ENCODE results near the gene HOXB4. TPM values are rescaled to one million over a fixed set of nuclear protein-coding genes. Genes with fewer than 3 reads are reported as not detected.

HOXB4 gene
- total RNA-seq, 1 experiment from 2014 or later: 9.7 TPM

DNA sequence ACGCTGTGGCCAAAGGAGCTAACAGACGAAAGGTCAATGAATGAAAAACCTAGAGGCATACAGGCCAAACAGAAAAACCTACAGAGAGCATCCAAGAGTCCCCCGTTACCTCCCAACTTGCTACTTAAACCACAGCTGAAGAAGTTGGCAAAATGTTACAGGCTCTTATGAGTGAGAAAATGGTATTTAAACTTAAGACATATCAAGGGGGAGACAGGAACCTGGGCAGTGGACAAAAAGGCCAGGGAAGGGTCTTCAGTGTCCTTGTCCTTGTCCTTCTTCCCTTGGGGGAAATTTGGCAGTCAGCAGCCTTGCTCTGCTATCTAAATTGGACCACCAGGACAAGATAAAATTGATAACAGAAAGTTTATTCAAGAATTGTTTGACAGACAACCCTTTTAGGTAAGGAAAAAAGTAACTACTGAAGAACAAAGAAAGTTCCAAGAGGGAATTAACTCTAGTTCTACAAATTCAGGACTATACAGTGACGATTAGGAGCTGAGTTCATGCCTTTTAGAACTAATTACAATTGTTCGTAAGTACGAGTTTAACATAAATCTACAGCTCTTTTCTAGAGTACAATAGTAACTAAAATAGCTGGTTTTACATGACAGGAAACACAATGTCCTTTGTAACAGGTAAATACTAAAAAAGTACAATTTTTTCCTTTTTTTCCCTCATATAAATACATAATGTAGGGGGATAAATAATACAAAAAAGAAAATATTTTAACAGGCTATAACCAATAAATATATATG is 29.4 kb downstream of the HOXB4 start:
- BruUV-seq (replicated peaks): no TSS peak
- CTCF ChIA-PET: no interaction called here
- Histone ChIP-seq H3K9me3 (ENCODE audit: low read depth, low read length, poor library complexity, severe bottlenecking) (no peaks in the 10 kb centered on the region), H3K36me3 (ENCODE audit: insufficient read depth, low read length, poor library complexity, severe bottlenecking) (peaks cover 28% of the 10 kb centered on the region), H3K27ac (ENCODE audit: low read depth, low read length, poor library complexity, severe bottlenecking) (peak overlapping the region; percentile 95), H3K4me3 (ENCODE audit: low read depth, low read length, poor library complexity, severe bottlenecking) (no peak overlapping the region), H3K4me1 (ENCODE audit: insufficient read depth, low read length, poor library complexity, severe bottlenecking) (peaks cover 52% of the 10 kb centered on the region), H3K27me3 (replicated peaks; ENCODE audit: insufficient read depth, low read depth, low read length, poor library complexity) (no peaks in the 10 kb centered on the region)
- intact Hi-C loops (cut with micrococcal nuclease; ENCODE audit: unreplicated experiment): no loop called here
- no peak for DNase-seq (ENCODE audit: low spot score)
- no peak for TF ChIP-seq EZH2 (IDR thresholded peaks at IDR 0.05; ENCODE audit: borderline replicate concordance, low read depth, low read length, poor library complexity, severe bottlenecking)
- TF ChIP-seq, protein P1, sequence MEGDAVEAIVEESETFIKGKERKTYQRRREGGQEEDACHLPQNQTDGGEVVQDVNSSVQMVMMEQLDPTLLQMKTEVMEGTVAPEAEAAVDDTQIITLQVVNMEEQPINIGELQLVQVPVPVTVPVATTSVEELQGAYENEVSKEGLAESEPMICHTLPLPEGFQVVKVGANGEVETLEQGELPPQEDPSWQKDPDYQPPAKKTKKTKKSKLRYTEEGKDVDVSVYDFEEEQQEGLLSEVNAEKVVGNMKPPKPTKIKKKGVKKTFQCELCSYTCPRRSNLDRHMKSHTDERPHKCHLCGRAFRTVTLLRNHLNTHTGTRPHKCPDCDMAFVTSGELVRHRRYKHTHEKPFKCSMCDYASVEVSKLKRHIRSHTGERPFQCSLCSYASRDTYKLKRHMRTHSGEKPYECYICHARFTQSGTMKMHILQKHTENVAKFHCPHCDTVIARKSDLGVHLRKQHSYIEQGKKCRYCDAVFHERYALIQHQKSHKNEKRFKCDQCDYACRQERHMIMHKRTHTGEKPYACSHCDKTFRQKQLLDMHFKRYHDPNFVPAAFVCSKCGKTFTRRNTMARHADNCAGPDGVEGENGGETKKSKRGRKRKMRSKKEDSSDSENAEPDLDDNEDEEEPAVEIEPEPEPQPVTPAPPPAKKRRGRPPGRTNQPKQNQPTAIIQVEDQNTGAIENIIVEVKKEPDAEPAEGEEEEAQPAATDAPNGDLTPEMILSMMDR (conservative IDR thresholded peaks at IDR 0.05; ENCODE audit: low read depth, low read length): no peak
- POLR2A ChIA-PET (ENCODE audit: low non-redundant PET): no interaction called here

DNA sequence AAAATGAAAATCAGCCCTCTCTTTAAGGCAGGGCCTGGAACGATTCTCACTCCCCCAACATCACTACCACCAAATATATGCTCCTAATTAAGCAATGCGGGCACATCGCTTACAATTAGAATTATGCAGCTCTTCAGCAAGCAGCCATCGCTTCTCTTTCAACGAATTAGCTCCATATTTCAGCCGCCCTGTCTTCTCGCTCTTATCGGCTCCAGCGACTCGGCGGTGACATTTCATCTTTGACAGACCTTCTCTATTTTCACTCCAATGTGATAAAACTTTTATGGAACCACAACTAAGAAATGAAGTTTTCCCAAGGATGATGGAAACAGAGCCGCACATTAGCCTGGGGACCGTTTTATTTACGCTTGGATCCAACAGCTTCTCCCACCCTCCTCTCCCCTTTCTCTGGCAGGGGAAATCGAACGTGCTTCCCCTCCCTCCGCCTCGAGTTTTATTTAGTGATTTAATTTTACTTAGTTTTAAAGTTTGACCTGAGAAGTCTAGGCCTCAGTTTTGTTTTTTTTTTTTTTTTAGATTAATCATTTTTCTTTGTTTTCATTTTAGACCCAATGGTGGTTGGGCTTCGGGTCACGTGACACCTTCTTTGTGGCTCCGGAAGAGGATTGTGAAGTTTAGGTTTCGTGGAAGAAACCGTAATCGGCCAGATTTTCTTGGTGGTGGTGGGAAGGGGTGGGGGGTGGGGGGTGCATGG is 30.2 kb downstream of the HOXB4 start:
- H3K36me3 ChIP-seq (ENCODE audit: insufficient read depth, low read length, poor library complexity, severe bottlenecking): peaks cover 29% of the 10 kb centered on the region
- H3K27me3 ChIP-seq (replicated peaks; ENCODE audit: insufficient read depth, low read depth, low read length, poor library complexity): no peaks in the 10 kb centered on the region
- H3K27ac ChIP-seq (ENCODE audit: low read depth, low read length, poor library complexity, severe bottlenecking): peak overlapping the region; percentile 95
- POLR2A ChIA-PET (ENCODE audit: low non-redundant PET): interaction anchor here (0.6 kb wide), 1 partner anchor 27 kb away, joined by 9 read pairs; no protein-coding TSS in a partner anchor
- no TSS peak for BruUV-seq (replicated peaks)
- DNase-seq (ENCODE audit: low spot score): no peak
- TF ChIP-seq, protein P1 (conservative IDR thresholded peaks at IDR 0.05; ENCODE audit: low read depth, low read length): no peak
- TF ChIP-seq EZH2 (IDR thresholded peaks at IDR 0.05; ENCODE audit: borderline replicate concordance, low read depth, low read length, poor library complexity, severe bottlenecking): no peak
- CTCF ChIA-PET: interaction anchor here (0.6 kb wide), 1 partner anchor 410 kb away, joined by 3 read pairs; no protein-coding TSS in a partner anchor
- H3K4me3 ChIP-seq (ENCODE audit: low read depth, low read length, poor library complexity, severe bottlenecking): peak overlapping the region; percentile 22
- H3K4me1 ChIP-seq (ENCODE audit: insufficient read depth, low read length, poor library complexity, severe bottlenecking): peaks cover 48% of the 10 kb centered on the region
- H3K9me3 ChIP-seq (ENCODE audit: low read depth, low read length, poor library complexity, severe bottlenecking): no peaks in the 10 kb centered on the region
- intact Hi-C loops (cut with micrococcal nuclease; ENCODE audit: unreplicated experiment): no loop called here

DNA sequence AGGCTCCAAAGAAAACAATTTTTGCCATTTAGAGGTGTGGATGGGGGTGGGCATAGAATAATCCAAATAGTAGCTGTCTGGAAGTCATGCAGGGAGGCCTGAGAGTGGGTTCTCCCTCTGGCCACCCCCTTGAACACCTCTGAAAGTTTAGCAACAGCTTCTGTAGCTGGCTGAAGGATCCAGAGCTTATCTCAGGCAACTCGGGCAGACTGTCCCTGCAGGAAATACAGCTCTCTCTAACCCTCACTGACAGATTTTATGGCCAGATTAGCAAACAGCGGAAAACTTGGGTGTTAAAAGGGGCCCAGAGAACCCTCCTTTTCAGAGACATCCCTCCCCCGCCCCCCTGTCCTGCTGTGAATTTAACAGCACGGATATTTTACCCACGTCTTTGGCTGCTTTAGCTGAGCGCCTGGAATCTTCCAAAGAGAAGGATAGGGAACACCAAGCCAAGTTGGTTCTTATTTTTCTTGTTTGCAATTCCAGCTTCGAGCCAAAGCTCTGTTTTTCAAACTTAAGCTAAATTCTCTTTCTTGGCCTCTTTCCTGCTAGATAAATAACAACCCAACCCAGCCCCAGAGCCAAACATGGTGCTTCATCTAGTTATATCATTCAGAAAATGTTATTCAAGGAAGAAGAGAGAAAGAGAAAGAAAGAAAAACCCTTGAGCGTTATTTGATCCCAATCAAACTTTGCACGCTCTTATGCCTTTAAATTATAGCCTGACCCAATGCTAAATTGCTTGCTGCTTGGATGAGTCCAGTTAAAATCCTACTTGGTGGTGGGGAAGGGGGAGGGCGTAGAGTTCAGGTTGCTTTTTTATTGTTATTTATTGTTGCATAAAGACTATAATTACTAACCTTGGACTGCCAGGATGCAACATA is 31.0 kb downstream of the HOXB4 start:
- ChIA-PET CTCF (interaction anchor here (0.6 to 1.0 kb wide), 2 partner anchors 9 to 410 kb away, joined by 3 read pairs; no protein-coding TSS in a partner anchor), POLR2A (ENCODE audit: low non-redundant PET) (interaction anchor here (0.6 to 0.7 kb wide), 3 partner anchors 22 to 466 kb away, joined by 4 to 9 read pairs (median 4); no protein-coding TSS in a partner anchor)
- BruUV-seq (replicated peaks): no TSS peak
- intact Hi-C loops (cut with micrococcal nuclease; ENCODE audit: unreplicated experiment): no loop called here
- DNase-seq (ENCODE audit: low spot score): peak; percentile 95
- H3K9me3 ChIP-seq (ENCODE audit: low read depth, low read length, poor library complexity, severe bottlenecking): no peaks in the 10 kb centered on the region
- H3K27ac ChIP-seq (ENCODE audit: low read depth, low read length, poor library complexity, severe bottlenecking): peak overlapping the region; percentile 95
- H3K4me3 ChIP-seq (ENCODE audit: low read depth, low read length, poor library complexity, severe bottlenecking): peak overlapping the region; percentile 85
- H3K36me3 ChIP-seq (ENCODE audit: insufficient read depth, low read length, poor library complexity, severe bottlenecking): peaks cover 30% of the 10 kb centered on the region
- H3K4me1 ChIP-seq (ENCODE audit: insufficient read depth, low read length, poor library complexity, severe bottlenecking): peaks cover 48% of the 10 kb centered on the region
- no peaks in the 10 kb centered on the region for H3K27me3 ChIP-seq (replicated peaks; ENCODE audit: insufficient read depth, low read depth, low read length, poor library complexity)
- TF ChIP-seq EZH2 (IDR thresholded peaks at IDR 0.05; ENCODE audit: borderline replicate concordance, low read depth, low read length, poor library complexity, severe bottlenecking): no peak
- TF ChIP-seq, protein P1 (conservative IDR thresholded peaks at IDR 0.05; ENCODE audit: low read depth, low read length): no peak

Measured in A673 (cell line).